Heart left ventricle (tissue), 16 donors: Measurements from ENCODE around the gene HSPA4L. TPM values are rescaled to one million over a fixed set of nuclear protein-coding genes. Genes with fewer than 3 reads are reported as not detected.
A peak's percentile ranks its signal among the peaks of the same experiment; 100 is the strongest.

ENCODE experiments used
- ATAC-seq, 4 donors: fragments of 200-7000 bp; cut with Tn5 transposase; one replicate each; pipeline ENCODE4 v1.9.1; 2020 to 2022; ENCODE audit warnings: moderate library complexity in 4 of 4, mild to moderate bottlenecking in 3 of 4, moderate number of reproducible peaks in 1 of 4
- DNase-seq, 5 donors: peaks; one replicate each; pipeline ENCODE4 v3.0.0-alpha.2; 2020
- H3K27ac ChIP-seq, 12 donors: fragments of 200-600 bp; sonication (generic) in 4 of 12; one replicate each; pipeline versions ENCODE4 v1.5.0 to v1.8.0; 2016 to 2022; ENCODE audit warnings: mild to moderate bottlenecking in 2 of 12
- H3K27me3 ChIP-seq, 9 donors: fragments of 200-600 bp; sonication (generic) in 2 of 9; one replicate each; pipeline versions ENCODE4 v1.5.1 to v1.8.0; 2016 to 2022; ENCODE audit warnings: mild to moderate bottlenecking in 3 of 9
- H3K36me3 ChIP-seq, 9 donors: fragments of 200-600 bp; sonication (generic) in 2 of 9; one replicate each; pipeline versions ENCODE4 v1.5.0 to v1.8.0; 2018 to 2022; ENCODE audit warnings: mild to moderate bottlenecking in 2 of 9
- H3K4me1 ChIP-seq, 12 donors: fragments of 200-600 bp; sonication (generic) in 4 of 12; one replicate each; pipeline versions ENCODE4 v1.5.0 to v1.8.0; 2016 to 2022; ENCODE audit warnings: mild to moderate bottlenecking in 3 of 12
- H3K4me3 ChIP-seq, 12 donors: fragments of 200-600 bp; sonication (generic) in 4 of 12; one replicate each; pipeline versions ENCODE4 v1.5.0 to v1.8.0; 2017 to 2022; ENCODE audit warnings: mild to moderate bottlenecking in 9 of 12, moderate library complexity in 4 of 12
- H3K9me3 ChIP-seq, 12 donors: fragments of 200-600 bp; sonication (generic) in 4 of 12; one replicate each; pipeline versions ENCODE4 v1.5.0 to v1.8.0; 2016 to 2022; ENCODE audit warnings: mild to moderate bottlenecking in 1 of 12
- CTCF ChIP-seq, 12 donors: fragments of 200-600 bp; sonication (generic) in 4 of 12; IDR thresholded peaks; one replicate each; pipeline versions ENCODE4 v1.5.0 to v1.8.0; 2018 to 2022; ENCODE audit warnings: antibody characterized with exemption in 12 of 12, mild to moderate bottlenecking in 5 of 12
- POLR2A ChIP-seq, 2 donors: fragments of 450-650 bp; IDR thresholded peaks; one replicate each; pipeline ENCODE4 v1.6.1; 2017; ENCODE audit warnings: antibody characterized with exemption in 2 of 2, mild to moderate bottlenecking in 2 of 2, moderate library complexity in 2 of 2
- WGBS, 4 donors: extraction: QIAGEN DNeasy Blood & Tissue Kit in 2 of 4; methylation state at CpG; one replicate each; pipeline versions ENCODE4 v1.1.5 to v1.1.7; 2013 to 2018; 5-methylcytosine and 5-hydroxymethylcytosine counted together
- intact Hi-C, 10 donors: fragments of 100-400 bp; cut with DNase I; formaldehyde crosslinking; loops; one replicate each; pipeline versions ENCODE4 v1.11.1 to v1.14.2; 2022
- polyA plus RNA-seq, 2 donors: library from polyadenylated mRNA; stranded (reverse); fragments of 200-250 nt; gene quantifications; one replicate each; pipeline ENCODE4 v1.2.3, GENCODE V29; 2013
- total RNA-seq, 9 donors: library from RNA; depleted of rRNA in 2 of 9; stranded (reverse); fragments of >200 nt in 2 of 9; fragmentation: NEBNext Ultra II Directional in 3 of 9; extraction: Animal tissue kit (Norgen Biotek cat#: 25700) in 3 of 9; gene quantifications; one replicate each; pipeline versions ENCODE4 v1.1.0 to v1.2.4, GENCODE V29; 2016 to 2023
- donor health status: ischemic (EF 13 %, LVEDD 7.1; RV severe dilation, severe dysfunction).
- donor health status: healthy with polysubstance abuse.
- donor health status: DM: no; HTN: yes; CAD: no.
- donor health status: DM: no; HTN: no; CAD: no.
- donor health status: ischemic (EF 25% LVEDD 6.9; RV normal size, moderate dysfunction).
- donor health status: ischemic (EF 25% LVEDD 5.7; RV mildly dilated, moderate dysfunction).
- donor health status: healthy.
- donor health status: DM: yes; HTN: yes; CAD: no.
- donor health status: ischemic (EF 35%, LVEDD 5.7; RV mildly dilated, moderate dysfunction).
- donor health status: nonischemic (EF 11% LVEDD 7.7; RV severe dilation, severe dysfunction).
- donor health status: DM: yes; HTN: yes; CAD: no.
- donor health status: PGD.
- donor health status: ischemic (EF 29% LVEDD 5.4; RV normal size, mild dysfunction).
- donor health status: nonischemic (EF 23%, LVEDD 6.1; RV moderate dilation, normal function).

Gene HSPA4L
- total and polyA plus RNA-seq, 11 donors: 1.3 to 22.9 (median 12.4) TPM

- ATAC-seq (peak; percentile 49 to 73 (median 63)), DNase-seq (peak; percentile 66 to 80 (median 75))
- Histone ChIP-seq H3K9me3 (no peaks in the 10 kb centered on the region), H3K4me3 (peak overlapping the region; percentile 56 to 86 (median 70)), H3K27me3 (peaks cover 0 to 26% (median 0%) of the 10 kb centered on the region in 9 donors), H3K27ac (peak overlapping the region in 11 of 12 donors; percentile 51 to 87 (median 76)), H3K4me1 (peaks cover 0 to 20% (median 9%) of the 10 kb centered on the region in 12 donors), H3K36me3 (no peaks in the 10 kb centered on the region)
- intact Hi-C loops: loop anchor here in 7 of 10 donors (2.0 to 10.0 kb wide), 5 partner anchors 92 to 182 kb away; partner anchors contain the start of genes ABHD18 (in 4 of the 7), MFSD8 (in 4 of the 7) and PLK4 (in 4 of the 7)
- 4 to 9% (median 7%) methylated on average over 25 of the region's 25 CpGs for WGBS, 4 donors
- TF ChIP-seq POLR2A (IDR thresholded peaks at IDR 0.05): peak in 1 of 2 donors; percentile 15
- TF ChIP-seq CTCF (IDR thresholded peaks at IDR 0.05): no peak
Observed at GRCh38 chr4:127783026-127783769, 1.1 kb downstream of the HSPA4L start.

- Histone ChIP-seq H3K36me3 (no peaks in the 10 kb centered on the region), H3K27me3 (peaks cover 0 to 26% (median 0%) of the 10 kb centered on the region in 9 donors), H3K4me1 (peaks cover 0 to 20% (median 9%) of the 10 kb centered on the region in 12 donors), H3K4me3 (peak overlapping the region in 8 of 12 donors; percentile 66 to 86 (median 74)), H3K27ac (peak overlapping the region in 9 of 12 donors; percentile 6 to 87 (median 73)), H3K9me3 (no peaks in the 10 kb centered on the region)
- intact Hi-C loops: loop anchor here in 7 of 10 donors (2.0 to 10.0 kb wide), 5 partner anchors 91 to 181 kb away; partner anchors contain the start of genes ABHD18 (in 4 of the 7), MFSD8 (in 4 of the 7) and PLK4 (in 4 of the 7)
- ATAC-seq (no peak), DNase-seq (no peak)
- no peak for TF ChIP-seq CTCF (IDR thresholded peaks at IDR 0.05)
- TF ChIP-seq POLR2A (IDR thresholded peaks at IDR 0.05): no peak
- WGBS, 4 donors: 83 to 87% (median 84%) methylated on average over 9 of the region's 9 CpGs
Observed at GRCh38 chr4:127783955-127784770, 2.0 kb downstream of the HSPA4L start.

DNA sequence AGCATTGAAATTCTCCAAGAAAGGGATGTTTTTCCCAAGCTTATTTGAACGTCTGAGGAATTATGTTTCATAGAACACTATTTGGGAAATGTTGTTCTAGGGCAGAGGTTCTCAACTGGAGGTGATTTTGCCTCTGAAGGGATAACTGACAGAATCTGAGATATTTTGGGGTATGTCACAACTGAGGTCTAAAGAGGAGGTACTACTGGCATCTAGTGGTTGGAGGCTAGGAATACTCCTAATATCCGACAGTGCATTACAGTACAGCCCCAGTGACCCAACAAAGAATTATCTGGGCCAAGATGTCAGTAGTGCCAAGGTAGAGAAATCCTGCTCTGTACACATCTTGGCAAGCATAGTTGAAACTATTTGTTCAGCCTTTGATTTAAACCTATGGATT lies 6.4 kb downstream of the HSPA4L start:
- Histone ChIP-seq H3K27me3 (no peaks in the 10 kb centered on the region), H3K27ac (no peak overlapping the region), H3K9me3 (no peaks in the 10 kb centered on the region), H3K4me1 (peaks cover 0 to 11% (median 2%) of the 10 kb centered on the region in 12 donors), H3K36me3 (no peaks in the 10 kb centered on the region), H3K4me3 (no peak overlapping the region)
- ATAC-seq: peak in 1 of 4 donors; percentile 32
- 80 to 92% (median 86%) methylated on average over 2 of the region's 2 CpGs for WGBS, 4 donors
- no peak for DNase-seq
- no peak for TF ChIP-seq POLR2A (IDR thresholded peaks at IDR 0.05)
- TF ChIP-seq CTCF (IDR thresholded peaks at IDR 0.05): peak in 6 of 12 donors; percentile 5 to 24 (median 14)
- intact Hi-C loops: loop anchor here in 5 of 10 donors (10.0 kb wide), 3 partner anchors 86 to 176 kb away; partner anchors contain the start of genes ABHD18 (in 3 of the 5), MFSD8 (in 3 of the 5) and PLK4 (in 2 of the 5)
